K562 (cell line): ENCODE results near the gene LRRC4B. TPM values are rescaled to one million over a fixed set of nuclear protein-coding genes. Genes with fewer than 3 reads are reported as not detected.

Experiments used
- ADNP ChIP-seq: fragments of 200-800 bp; sonication (Bioruptor generic); IDR thresholded peaks from 2 replicates; pipeline ENCODE4 v1.6.1; 2016; ENCODE audit warnings: missing genetic modification characterization, missing compliant biosample characterization
- CREB1 ChIP-seq, 2 experiments: sonication (generic) in 1 of 2; formaldehyde crosslinking in 1 of 2; IDR thresholded peaks; 2 replicates each; pipeline versions ENCODE4 v1.6.1 to v1.8.0; 2012 to 2022; ENCODE audit warnings: inconsistent platforms in 1 of 2, mild to moderate bottlenecking in 1 of 2, missing genetic modification reagents in 1 of 2, moderate library complexity in 1 of 2
- CREM ChIP-seq: IDR thresholded peaks from 2 replicates; pipeline ENCODE4 v1.6.1; 2014; ENCODE audit warnings: antibody characterized with exemption, low read depth
- EP300 ChIP-seq: IDR thresholded peaks from 2 replicates; pipeline ENCODE4 v1.6.1; 2012; ENCODE audit warnings: low read length, improper control_type of control experiment
- HMGN3 ChIP-seq: IDR thresholded peaks from 2 replicates; pipeline ENCODE4 v1.6.1; 2011; ENCODE audit warnings: borderline replicate concordance, low read depth, mild to moderate bottlenecking, mixed read lengths, low read length; ENCODE audit not compliant: insufficient read length; ENCODE audit errors: extremely low read depth
- KAT8 ChIP-seq: fragments of 450-650 bp; IDR thresholded peaks from 2 replicates; pipeline ENCODE4 v1.6.1; 2016; ENCODE audit warnings: low read depth, mild to moderate bottlenecking
- KHSRP ChIP-seq: fragments of 450-650 bp; IDR thresholded peaks from 2 replicates; pipeline ENCODE4 v1.6.1; 2017
- POLR2H ChIP-seq: IDR thresholded peaks from 2 replicates; pipeline ENCODE4 v1.6.1; 2016; ENCODE audit warnings: missing genetic modification characterization, low read depth, mild to moderate bottlenecking, control low read depth, missing compliant biosample characterization, moderate library complexity
- PPARD ChIP-seq: fragments of 250-450 bp; sonication (Bioruptor Pico); IDR thresholded peaks from 2 replicates; pipeline ENCODE4 v1.8.0; 2022; ENCODE audit warnings: inconsistent platforms, mild to moderate bottlenecking, moderate library complexity
- SIRT6 ChIP-seq: IDR thresholded peaks from one replicate; pipeline ENCODE4 v1.6.1; 2012; ENCODE audit warnings: low read depth, mild to moderate bottlenecking, control low read depth, inconsistent platforms, low read length, moderate library complexity
- SRF ChIP-seq, 2 experiments: fragments of 250-450, 450-650 bp in 1 of 2; sonication (Bioruptor Pico) in 1 of 2; sonication (generic) in 1 of 2; formaldehyde crosslinking; IDR thresholded peaks; 2 replicates each; pipeline versions ENCODE4 v1.5.0 to v1.5.1; 2020 to 2022; ENCODE audit warnings: mild to moderate bottlenecking in 1 of 2, missing genetic modification reagents in 1 of 2
- SRSF1 ChIP-seq: fragments of 200-400 bp; formaldehyde crosslinking; IDR thresholded peaks from 2 replicates; pipeline ENCODE4 v1.6.1; 2017; ENCODE audit warnings: mild to moderate bottlenecking, low read depth, low read length, moderate library complexity
- TBL1XR1 ChIP-seq, 2 experiments: IDR thresholded peaks; 2 replicates each; pipeline ENCODE4 v1.6.1; 2012; ENCODE audit warnings: improper control_type of control experiment in 2 of 2, low read length in 2 of 2, mild to moderate bottlenecking in 1 of 2
- TCF3 ChIP-seq: sonication (generic); formaldehyde crosslinking; IDR thresholded peaks from 2 replicates; pipeline ENCODE4 v1.4.0; 2020; ENCODE audit warnings: mild to moderate bottlenecking, missing genetic modification reagents
- ZNF24 ChIP-seq: fragments of 450-650 bp; IDR thresholded peaks from 2 replicates; pipeline ENCODE4 v1.6.1; 2016
- ZNF431 ChIP-seq: sonication (generic); formaldehyde crosslinking; IDR thresholded peaks from 2 replicates; pipeline ENCODE4 v1.8.0; 2022; ENCODE audit warnings: mild to moderate bottlenecking, missing genetic modification reagents
- ZNF589 ChIP-seq: fragments of 200-800 bp; sonication (Bioruptor generic); IDR thresholded peaks from 2 replicates; pipeline ENCODE4 v1.6.1; 2016; ENCODE audit warnings: low read depth, missing genetic modification characterization, missing compliant biosample characterization
- ZNF717 ChIP-seq: fragments of 250-450 bp; sonication (Bioruptor Pico); IDR thresholded peaks from 2 replicates; pipeline ENCODE4 v1.5.0; 2021
- ZNF766 ChIP-seq: fragments of 200-800 bp; sonication (Bioruptor generic); conservative IDR thresholded peaks from 2 replicates; pipeline ENCODE4 v1.6.1; 2016; ENCODE audit warnings: missing genetic modification characterization, missing compliant biosample characterization
- ZNF830 ChIP-seq: fragments of 250-450 bp; sonication (Bioruptor Pico); IDR thresholded peaks from 2 replicates; pipeline ENCODE4 v1.5.0; 2021; ENCODE audit warnings: mild to moderate bottlenecking
- polyA plus RNA-seq, 8 experiments: library from polyadenylated mRNA; depleted of rRNA in 4 of 8; stranded (reverse) in 5 of 8; unstranded in 3 of 8; fragments of >200 nt; fragmentation: Nextera tagmentation in 2 of 8; fragmentation: Illumina TruSeq in 1 of 8; extraction: Ambion mirVana in 2 of 8; extraction: Trizol in 1 of 8; gene quantifications; 2 replicates each; pipeline versions ENCODE4 v1.2.1 to v1.2.3, GENCODE V29; 2011 to 2014; ENCODE audit warnings: inconsistent platforms in 1 of 8, missing spikeins in 1 of 8
- total RNA-seq, 7 experiments: library from RNA; depleted of rRNA in 6 of 7; stranded (reverse); fragments of >200 nt in 6 of 7; fragmentation: Illumina TruSeq in 2 of 7; extraction: Trizol in 2 of 7; gene quantifications; 2 replicates each; pipeline versions ENCODE4 v1.2.1 to v1.2.3, GENCODE V29; 2011 to 2021; ENCODE audit warnings: low replicate concordance in 1 of 7
- TF ChIP-seq, protein P1 (sequence below): fragments of 250-450 bp; sonication (Bioruptor Pico); IDR thresholded peaks from 2 replicates; pipeline ENCODE4 v1.5.0; 2020; ENCODE audit warnings: mild to moderate bottlenecking, borderline replicate concordance
- TF ChIP-seq, protein P2 (sequence below): fragments of 450-650 bp; formaldehyde crosslinking; conservative IDR thresholded peaks from 2 replicates; pipeline ENCODE4 v1.4.0; 2022; ENCODE audit warnings: mild to moderate bottlenecking, missing genetic modification characterization
- TF ChIP-seq, protein P3 (sequence below): fragments of 150-350 bp; conservative IDR thresholded peaks from 2 replicates; pipeline ENCODE4 v1.6.1; 2014; ENCODE audit warnings: low read length

LRRC4B gene
- total and polyA plus RNA-seq, 9 of the 15 experiments (the other 6 are each of a cell fraction or from before 2014, with no cell fraction given) = 0.18 to 9.6 (median 2.9) TPM; not detected in 2

GRCh38 chr19:50500060-50500752, 68.0 kb downstream of the LRRC4B start (continued):
- TF ChIP-seq, protein P1, sequence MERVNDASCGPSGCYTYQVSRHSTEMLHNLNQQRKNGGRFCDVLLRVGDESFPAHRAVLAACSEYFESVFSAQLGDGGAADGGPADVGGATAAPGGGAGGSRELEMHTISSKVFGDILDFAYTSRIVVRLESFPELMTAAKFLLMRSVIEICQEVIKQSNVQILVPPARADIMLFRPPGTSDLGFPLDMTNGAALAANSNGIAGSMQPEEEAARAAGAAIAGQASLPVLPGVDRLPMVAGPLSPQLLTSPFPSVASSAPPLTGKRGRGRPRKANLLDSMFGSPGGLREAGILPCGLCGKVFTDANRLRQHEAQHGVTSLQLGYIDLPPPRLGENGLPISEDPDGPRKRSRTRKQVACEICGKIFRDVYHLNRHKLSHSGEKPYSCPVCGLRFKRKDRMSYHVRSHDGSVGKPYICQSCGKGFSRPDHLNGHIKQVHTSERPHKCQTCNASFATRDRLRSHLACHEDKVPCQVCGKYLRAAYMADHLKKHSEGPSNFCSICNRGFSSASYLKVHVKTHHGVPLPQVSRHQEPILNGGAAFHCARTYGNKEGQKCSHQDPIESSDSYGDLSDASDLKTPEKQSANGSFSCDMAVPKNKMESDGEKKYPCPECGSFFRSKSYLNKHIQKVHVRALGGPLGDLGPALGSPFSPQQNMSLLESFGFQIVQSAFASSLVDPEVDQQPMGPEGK (CRISPR knock-in tag) = no peak
- TF ChIP-seq TBL1XR1 (IDR thresholded peaks at IDR 0.05; ENCODE audit: low read length in 2 of 2) (0 out of 4 replicates have a peak, but pooled peaks of 1 of the 2 experiments have one; percentile 21), ZNF24 (0 out of 2 replicates have a peak, but pooled peaks have one; percentile 16), PPARD (CRISPR knock-in tag) (no peak), ZNF717 (CRISPR knock-in tag) (no peak), ZNF431 (CRISPR knock-in tag) (no peak), ZNF830 (CRISPR knock-in tag) (no peak), POLR2H (tag) (no peak), KHSRP (no peak), CREM (peak; percentile 50; the same call in 1 of the 2 replicates), SIRT6 (no peak), CREB1 (IDR thresholded peaks at IDR 0.05) (no peak), CREB1 (CRISPR knock-in tag; IDR thresholded peaks at IDR 0.05) (0 out of 2 replicates have a peak, but pooled peaks have one; percentile 52), ADNP (no peak), SRF (CRISPR knock-in tag; IDR thresholded peaks at IDR 0.05) (peak in 1 of 2 experiments; percentile 33; a peak in 1 of 4 replicates), KAT8 (no peak), ZNF766 (no peak), EP300 (peak; percentile 38; the same call in 1 of the 2 replicates), HMGN3 (peak; percentile 56), SRSF1 (no peak), ZNF589 (CRISPR knock-in tag) (no peak), TCF3 (CRISPR knock-in tag) (peak; percentile 88)
- TF ChIP-seq, protein P2, sequence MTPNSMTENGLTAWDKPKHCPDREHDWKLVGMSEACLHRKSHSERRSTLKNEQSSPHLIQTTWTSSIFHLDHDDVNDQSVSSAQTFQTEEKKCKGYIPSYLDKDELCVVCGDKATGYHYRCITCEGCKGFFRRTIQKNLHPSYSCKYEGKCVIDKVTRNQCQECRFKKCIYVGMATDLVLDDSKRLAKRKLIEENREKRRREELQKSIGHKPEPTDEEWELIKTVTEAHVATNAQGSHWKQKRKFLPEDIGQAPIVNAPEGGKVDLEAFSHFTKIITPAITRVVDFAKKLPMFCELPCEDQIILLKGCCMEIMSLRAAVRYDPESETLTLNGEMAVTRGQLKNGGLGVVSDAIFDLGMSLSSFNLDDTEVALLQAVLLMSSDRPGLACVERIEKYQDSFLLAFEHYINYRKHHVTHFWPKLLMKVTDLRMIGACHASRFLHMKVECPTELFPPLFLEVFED = no peak
- TF ChIP-seq, protein P3, sequence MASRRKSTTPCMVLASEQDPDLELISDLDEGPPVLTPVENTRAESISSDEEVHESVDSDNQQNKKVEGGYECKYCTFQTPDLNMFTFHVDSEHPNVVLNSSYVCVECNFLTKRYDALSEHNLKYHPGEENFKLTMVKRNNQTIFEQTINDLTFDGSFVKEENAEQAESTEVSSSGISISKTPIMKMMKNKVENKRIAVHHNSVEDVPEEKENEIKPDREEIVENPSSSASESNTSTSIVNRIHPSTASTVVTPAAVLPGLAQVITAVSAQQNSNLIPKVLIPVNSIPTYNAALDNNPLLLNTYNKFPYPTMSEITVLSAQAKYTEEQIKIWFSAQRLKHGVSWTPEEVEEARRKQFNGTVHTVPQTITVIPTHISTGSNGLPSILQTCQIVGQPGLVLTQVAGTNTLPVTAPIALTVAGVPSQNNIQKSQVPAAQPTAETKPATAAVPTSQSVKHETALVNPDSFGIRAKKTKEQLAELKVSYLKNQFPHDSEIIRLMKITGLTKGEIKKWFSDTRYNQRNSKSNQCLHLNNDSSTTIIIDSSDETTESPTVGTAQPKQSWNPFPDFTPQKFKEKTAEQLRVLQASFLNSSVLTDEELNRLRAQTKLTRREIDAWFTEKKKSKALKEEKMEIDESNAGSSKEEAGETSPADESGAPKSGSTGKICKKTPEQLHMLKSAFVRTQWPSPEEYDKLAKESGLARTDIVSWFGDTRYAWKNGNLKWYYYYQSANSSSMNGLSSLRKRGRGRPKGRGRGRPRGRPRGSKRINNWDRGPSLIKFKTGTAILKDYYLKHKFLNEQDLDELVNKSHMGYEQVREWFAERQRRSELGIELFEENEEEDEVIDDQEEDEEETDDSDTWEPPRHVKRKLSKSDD = no peak
